SK-N-MC (cell line): ENCODE measurements around the gene KIAA0513.

Experiments
- EZH2 ChIP-seq: fragments of 200-600 bp; sonication (generic); IDR thresholded peaks from one replicate; pipeline ENCODE4 v1.6.1; 2017; ENCODE audit warnings: antibody characterized with exemption
- FOXP2 ChIP-seq: optimal IDR thresholded peaks from 2 replicates; pipeline ENCODE3; 2011; ENCODE audit warnings: mild to moderate bottlenecking, moderate library complexity; ENCODE audit not compliant: insufficient read depth; ENCODE audit errors: extremely low read length, control extremely low read depth
- POLR2AphosphoS5 ChIP-seq: IDR thresholded peaks from 2 replicates; pipeline ENCODE4 v1.6.1; 2012; ENCODE audit warnings: mild to moderate bottlenecking, low read depth, low read length, borderline replicate concordance

DNA sequence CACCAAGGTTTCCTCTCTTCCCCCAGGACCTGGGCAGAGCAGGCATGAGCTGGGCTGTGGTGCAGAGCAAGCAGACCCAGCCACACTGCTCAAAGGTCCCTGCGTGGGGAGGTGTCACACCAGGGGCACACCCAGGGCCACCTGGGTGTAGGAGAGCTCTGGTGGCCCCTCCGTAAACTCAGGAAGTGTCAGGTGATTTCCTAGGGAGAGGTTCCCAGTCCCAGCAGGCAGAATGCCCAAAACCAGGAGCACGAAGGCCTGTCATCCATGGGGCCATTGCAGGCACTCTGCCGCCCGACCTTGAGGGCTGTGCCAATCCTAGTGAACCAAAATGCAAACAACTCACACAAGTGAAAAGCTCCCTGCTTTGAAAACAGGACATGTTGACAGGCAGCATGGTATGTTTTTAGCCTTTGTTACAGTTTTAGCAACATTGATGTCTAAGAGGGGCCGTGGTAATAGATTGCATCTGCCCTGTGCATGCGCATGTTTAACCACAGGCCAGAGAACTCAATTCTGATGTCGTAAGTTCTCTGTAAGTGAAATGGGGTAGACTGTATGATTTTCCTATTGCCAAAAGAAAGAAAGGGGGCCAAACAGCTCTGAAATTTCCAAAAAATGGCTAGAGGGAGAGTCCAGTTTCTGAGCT is 63.4 kb downstream of the KIAA0513 start:
- TF ChIP-seq POLR2AphosphoS5 (no peak), EZH2 (no peak), FOXP2 (no peak)
